Renal pelvis (tissue), 4 donors: Measurements from ENCODE around the gene STARD8. TPM values are rescaled to one million over a fixed set of nuclear protein-coding genes. Genes with fewer than 3 reads are reported as not detected.

Source experiments
- DNase-seq: peaks from one replicate; pipeline ENCODE4 v3.0.0-alpha.2; 2013
- polyA plus RNA-seq, 3 donors: library from polyadenylated mRNA; unstranded; fragments of 120-200 nt; gene quantifications; one replicate each; pipeline ENCODE4 v1.2.1, GENCODE V29; 2013; ENCODE audit not compliant: insufficient read length in 3 of 3

The STARD8 gene
- polyA plus RNA-seq, 3 donors, result 20.3 to 22.9 (median 21.0) TPM

DNA sequence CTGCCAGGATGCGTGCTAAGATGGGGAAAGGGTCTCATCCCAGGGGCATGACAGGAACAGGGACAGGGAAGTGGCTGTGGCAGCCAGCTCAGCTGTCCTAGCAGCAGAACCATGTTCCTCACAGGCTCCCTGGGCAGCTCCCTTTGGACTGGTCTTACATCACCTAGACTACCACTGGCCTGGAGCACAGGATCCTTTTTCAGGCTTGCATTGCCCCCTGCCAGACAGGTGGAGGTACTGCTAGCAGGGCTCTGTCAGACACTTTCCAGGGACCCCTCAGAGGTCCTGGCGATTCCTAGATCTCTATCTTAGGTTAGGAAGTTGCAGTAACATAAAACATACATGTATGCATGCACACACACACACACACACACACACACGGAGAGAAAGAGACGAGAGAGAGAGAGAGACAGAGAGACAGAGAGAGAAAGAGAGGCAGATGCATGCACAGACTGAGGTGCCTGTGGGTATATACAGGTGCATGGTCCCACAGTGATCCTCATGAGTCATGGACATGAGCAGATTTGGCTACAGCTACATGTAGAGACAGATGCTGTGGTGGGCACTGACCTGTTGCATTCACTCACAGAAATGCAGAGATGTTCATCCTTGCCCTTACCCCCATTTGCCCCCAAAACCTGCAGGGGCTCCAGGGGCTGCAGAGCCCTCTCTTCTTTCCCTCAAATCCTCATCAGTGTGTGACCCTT lies 63.6 kb downstream of the STARD8 start:
- DNase-seq, result no peak

GRCh38 chrX:68711845-68712244 lies 64.4 kb downstream of the STARD8 start:
- DNase-seq, result no peak

DNA sequence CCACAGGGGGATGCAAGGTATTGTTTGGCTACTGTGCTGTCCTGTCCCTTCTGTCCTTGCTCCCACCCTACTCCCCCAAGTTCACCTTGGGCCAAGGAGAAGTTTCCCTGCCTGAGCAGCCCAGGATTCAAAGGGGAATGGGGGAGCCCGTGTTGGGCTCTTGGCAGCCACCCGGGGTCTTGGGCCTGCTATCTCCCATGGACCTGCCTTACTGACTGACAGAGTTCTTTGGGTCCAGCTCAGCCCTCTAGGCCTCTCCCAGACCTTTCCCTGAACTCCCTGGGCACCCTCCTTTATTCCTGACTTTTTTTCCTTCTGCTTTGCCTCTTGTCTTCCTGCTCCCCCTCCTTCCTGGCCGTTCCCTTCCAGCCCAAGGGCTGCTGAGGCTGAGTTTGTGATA lies 67.4 kb downstream of the STARD8 start:
- DNase-seq, result no peak

GRCh38 chrX:68717196-68717595 lies 69.7 kb downstream of the STARD8 start:
- no peak for DNase-seq

GRCh38 chrX:68717663-68718442 lies 70.4 kb downstream of the STARD8 start:
- DNase-seq, result no peak

DNA sequence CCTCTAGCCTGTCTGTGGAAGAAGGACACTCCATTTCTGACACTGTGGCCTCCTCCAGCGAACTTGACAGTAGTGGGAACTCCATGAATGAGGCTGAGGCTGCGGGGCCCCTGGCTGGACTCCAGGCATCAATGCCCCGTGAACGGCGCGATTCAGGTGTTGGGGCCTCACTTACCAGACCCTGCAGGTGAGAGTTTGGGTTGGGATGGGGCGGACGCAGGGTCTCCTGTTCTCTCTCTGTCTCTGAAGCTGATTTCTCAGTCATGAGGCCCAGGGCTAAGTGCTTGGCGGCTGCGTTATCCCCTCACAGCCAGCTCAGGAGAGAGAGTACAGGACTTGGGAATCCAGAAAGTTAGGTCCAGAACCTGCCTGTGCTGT lies 71.0 kb downstream of the STARD8 start:
- no peak for DNase-seq

GRCh38 chrX:68719181-68719903 lies 71.9 kb downstream of the STARD8 start:
- no peak for DNase-seq

GRCh38 chrX:68719904-68720614 lies 72.6 kb downstream of the STARD8 start:
- no peak for DNase-seq

DNA sequence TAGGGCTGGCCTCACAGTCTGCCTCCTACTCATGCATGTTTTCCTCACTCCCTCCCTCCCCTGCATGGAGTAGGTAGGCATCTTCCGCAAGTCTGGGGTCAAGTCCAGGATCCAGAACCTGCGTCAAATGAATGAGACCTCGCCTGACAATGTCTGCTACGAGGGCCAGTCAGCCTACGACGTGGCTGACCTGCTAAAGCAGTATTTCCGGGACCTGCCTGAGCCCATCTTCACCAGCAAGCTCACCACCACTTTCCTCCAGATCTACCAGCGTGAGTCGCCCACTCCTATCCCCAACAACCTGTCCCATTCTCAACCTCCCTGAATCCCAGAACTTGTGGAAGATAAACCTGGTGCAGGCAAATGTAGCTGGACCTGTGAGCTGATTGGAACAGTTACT lies 73.4 kb downstream of the STARD8 start:
- no peak for DNase-seq

- no peak for DNase-seq
Measured at GRCh38 chrX:68721546-68721945, 74.1 kb downstream of the STARD8 start.

GRCh38 chrX:68721991-68722860 lies 74.8 kb downstream of the STARD8 start:
- DNase-seq, result no peak

- DNase-seq, result no peak
Measured at GRCh38 chrX:68723491-68724155, 76.2 kb downstream of the STARD8 start.

GRCh38 chrX:68724531-68725020 lies 77.1 kb downstream of the STARD8 start:
- DNase-seq, result no peak

DNA sequence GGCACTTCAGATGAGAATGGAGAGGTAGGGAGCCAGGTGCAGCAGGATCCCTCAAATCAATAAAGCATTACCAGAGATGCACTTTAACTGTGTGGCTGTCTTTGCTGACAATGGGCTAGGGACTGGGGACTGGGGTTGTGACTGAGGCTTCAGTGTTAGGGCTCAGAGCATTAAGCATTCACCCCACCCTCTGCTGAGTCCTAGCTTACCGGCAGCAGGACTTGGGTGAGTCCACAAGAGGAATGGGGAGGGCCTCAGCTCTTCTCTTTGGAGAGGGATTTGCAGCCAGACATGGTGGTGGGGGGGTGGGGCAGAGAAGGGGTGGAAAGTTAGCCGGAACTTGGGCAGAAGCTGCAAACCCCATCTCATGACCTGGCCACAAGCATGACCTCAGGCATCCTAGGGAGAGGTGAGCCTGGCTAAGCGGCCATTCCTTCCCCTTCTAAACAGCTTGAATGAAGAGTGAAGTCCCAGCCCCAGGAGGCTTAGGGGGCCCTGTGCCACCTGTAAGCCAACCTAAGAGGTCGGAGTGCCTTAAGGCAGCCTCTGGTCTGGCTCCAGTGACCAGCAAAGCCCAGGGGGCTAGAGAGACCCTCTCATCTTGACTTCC lies 78.4 kb downstream of the STARD8 start:
- no peak for DNase-seq

DNA sequence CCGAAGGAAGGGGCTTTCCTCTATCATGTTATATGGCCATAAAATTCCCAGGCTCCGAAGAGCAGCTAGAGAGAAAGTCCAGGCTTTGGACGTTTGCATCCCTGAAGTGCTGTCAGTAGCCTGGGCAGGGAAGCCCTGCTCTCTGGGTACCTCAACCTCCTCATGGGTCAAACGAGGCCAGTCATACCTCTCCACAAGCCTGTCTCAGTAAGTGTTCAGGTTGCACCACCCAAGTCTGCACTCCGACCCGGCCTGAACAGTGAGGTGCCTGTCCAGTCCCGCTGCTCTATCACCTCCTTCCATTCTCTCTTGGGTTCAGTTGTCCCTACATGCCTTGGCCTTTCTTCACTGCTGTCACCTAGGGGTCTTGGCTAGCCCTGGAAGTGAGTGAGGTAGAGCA lies 78.9 kb downstream of the STARD8 start:
- DNase-seq, result no peak

DNA sequence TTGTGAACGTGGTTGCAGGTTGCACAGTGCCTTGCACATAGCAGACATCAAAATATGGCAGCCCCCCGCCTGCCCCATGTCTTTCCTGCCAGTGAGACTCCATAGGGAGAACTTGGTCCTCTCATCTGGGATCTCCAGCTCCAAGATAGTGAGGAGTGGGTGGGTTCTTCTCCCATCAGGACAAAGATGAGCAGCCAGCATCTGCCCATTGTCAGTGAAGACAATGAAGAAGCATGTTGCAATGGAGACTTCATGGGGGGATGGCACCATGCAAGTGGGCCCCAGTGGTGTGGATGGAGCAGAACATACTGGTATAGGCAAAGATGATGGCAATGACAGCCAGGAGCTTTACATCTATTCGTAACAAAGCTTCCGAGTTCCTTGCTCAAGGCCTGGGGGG lies 80.2 kb downstream of the STARD8 start:
- DNase-seq, result no peak

DNA sequence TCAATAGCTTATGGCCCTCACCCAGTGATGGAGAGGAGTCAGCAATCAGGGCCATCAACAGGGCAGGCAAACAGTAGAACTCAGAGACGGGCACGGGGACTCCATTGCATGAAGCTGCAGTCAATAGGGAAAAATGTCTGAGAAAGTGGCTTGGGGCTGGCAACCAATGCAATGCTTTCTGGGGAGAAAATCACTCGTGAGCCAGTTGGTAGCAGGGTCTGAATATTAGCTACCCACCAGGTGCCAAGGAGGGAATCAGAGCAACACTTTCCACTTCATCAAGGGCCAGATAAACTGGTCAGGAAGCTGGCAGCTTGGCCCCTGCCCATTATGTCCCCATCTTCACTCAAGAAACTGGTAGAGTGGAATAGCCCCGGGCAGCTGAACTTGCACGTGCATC lies 80.7 kb downstream of the STARD8 start:
- no peak for DNase-seq

DNA sequence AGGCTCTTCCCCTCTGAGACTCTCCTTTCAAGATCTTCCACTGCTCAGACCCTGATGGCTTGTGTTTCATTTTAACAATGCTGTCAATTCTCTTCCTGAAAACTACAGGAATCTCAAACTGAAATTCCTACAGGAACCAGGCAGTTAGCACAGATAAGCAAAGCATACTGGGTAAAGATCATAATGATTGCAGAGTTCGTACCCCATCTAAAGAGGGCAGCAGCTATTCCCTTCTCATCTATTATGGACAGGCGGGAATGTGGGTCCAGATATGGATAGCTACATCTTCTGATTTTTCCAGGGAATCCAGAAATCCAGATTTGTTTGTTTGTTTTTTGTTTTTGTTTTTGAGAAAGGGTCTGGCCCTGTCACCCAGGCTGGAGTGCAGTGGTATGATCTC lies 83.8 kb downstream of the STARD8 start:
- no peak for DNase-seq

DNA sequence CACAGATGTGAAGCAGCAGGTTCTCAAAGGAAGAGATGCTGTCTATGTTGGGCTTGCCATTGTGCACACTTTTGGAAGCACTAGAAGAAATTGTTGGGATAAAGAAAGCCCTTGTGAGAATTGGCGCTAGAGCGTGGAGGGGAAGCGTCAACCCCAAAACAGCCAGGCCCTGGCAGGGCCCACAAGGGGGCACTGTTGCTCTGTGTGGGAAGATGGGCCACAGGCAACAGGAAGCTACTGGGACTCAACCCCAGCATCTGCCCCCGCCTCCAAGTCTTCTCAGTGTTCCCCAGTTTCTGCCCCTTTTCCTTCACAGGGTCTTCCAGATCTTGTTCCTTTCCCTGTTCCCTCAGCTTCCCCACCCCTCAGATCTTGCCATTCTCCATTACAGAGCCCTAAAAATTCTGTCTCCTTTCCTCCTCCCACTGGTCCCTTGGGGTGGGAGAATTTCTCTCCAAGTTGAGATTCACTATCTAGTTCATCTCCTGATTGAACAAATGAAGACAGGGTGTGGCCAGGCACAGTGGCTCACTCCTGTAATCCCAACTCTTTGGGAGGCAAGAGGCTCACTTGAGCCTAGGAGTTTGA lies 85.5 kb downstream of the STARD8 start:
- peak; percentile 12 for DNase-seq

- DNase-seq, result no peak
Measured at GRCh38 chrX:68735266-68735665, 87.8 kb downstream of the STARD8 start.
